HEK293 (cell line): ENCODE results near the gene ANAPC2.

ENCODE experiments used
- CTCF ChIA-PET: fragments of 350-600 bp; formaldehyde crosslinking; extraction: SDS; loops from one replicate; lab custom pipeline; 2021; ENCODE audit warnings: antibody characterized with exemption; lab: Yijun Ruan, JAX
- POLR2A ChIA-PET: fragments of 300-600 bp; formaldehyde crosslinking; extraction: SDS; loops from one replicate; lab custom pipeline; 2020; ENCODE audit warnings: antibody characterized with exemption, inconsistent platforms; lab: Yijun Ruan, JAX
- H3K27ac ChIP-seq: fragments of 200-500 bp; sonication (Bioruptor generic); 2 replicates; pipeline ENCODE4 v1.5.1; 2014; ENCODE audit warnings: low read depth, low read length, control low read depth, inconsistent platforms; ENCODE audit errors: extremely low read depth
- H3K36me3 ChIP-seq, 2 experiments: fragments of 200-500 bp in 1 of 2; sonication (Bioruptor generic) in 1 of 2; 1 replicate in 1 of 2; 2 replicates in 1 of 2; pipeline ENCODE4 v1.5.1; 2014 to 2017; ENCODE audit warnings: inconsistent platforms in 2 of 2, low read length in 2 of 2; ENCODE audit not compliant: control insufficient read depth in 2 of 2, insufficient read depth in 1 of 2
- H3K4me1 ChIP-seq: fragments of 200-500 bp; sonication (Bioruptor generic); 2 replicates; pipeline ENCODE4 v1.5.1; 2014; ENCODE audit warnings: mild to moderate bottlenecking, low read length, inconsistent platforms; ENCODE audit not compliant: control insufficient read depth, insufficient read depth
- H3K4me3 ChIP-seq: 2 replicates; pipeline ENCODE4 v1.5.1; 2011; ENCODE audit warnings: low read depth, mild to moderate bottlenecking, control low read depth, low read length, moderate library complexity
- H3K9me3 ChIP-seq: fragments of 200-500 bp; sonication (Bioruptor generic); 2 replicates; pipeline ENCODE4 v1.5.1; 2014; ENCODE audit warnings: low read depth, low read length, inconsistent platforms; ENCODE audit not compliant: control insufficient read depth, insufficient read depth
- AEBP2 ChIP-seq: fragments of 450-650 bp; formaldehyde crosslinking; IDR thresholded peaks from 2 replicates; pipeline ENCODE4 v1.5.1; 2016; ENCODE audit warnings: missing biosample characterization, missing genetic modification characterization, borderline replicate concordance
- EGR2 ChIP-seq: fragments of 450-650 bp; formaldehyde crosslinking; IDR thresholded peaks from 2 replicates; pipeline ENCODE4 v1.5.1; 2016; ENCODE audit warnings: low read depth, missing biosample characterization, missing genetic modification characterization
- GLIS1 ChIP-seq: fragments of 450-650 bp; formaldehyde crosslinking; IDR thresholded peaks from 2 replicates; pipeline ENCODE4 v1.5.1; 2016; ENCODE audit warnings: missing biosample characterization, missing genetic modification characterization
- GLIS2 ChIP-seq: fragments of 450-650 bp; formaldehyde crosslinking; IDR thresholded peaks from 2 replicates; pipeline ENCODE4 v1.5.1; 2016; ENCODE audit warnings: missing biosample characterization, missing genetic modification characterization
- KLF1 ChIP-seq: fragments of 450-650 bp; formaldehyde crosslinking; IDR thresholded peaks from 2 replicates; pipeline ENCODE4 v1.5.1; 2016; ENCODE audit warnings: missing biosample characterization, missing genetic modification characterization
- PBX3 ChIP-seq: sonication (generic); formaldehyde crosslinking; IDR thresholded peaks from 2 replicates; pipeline ENCODE4 v1.8.1; 2022; ENCODE audit warnings: mild to moderate bottlenecking, moderate library complexity, missing genetic modification reagents
- REST ChIP-seq: fragments of 450-650 bp; formaldehyde crosslinking; IDR thresholded peaks from 2 replicates; pipeline ENCODE4 v1.5.1; 2016; ENCODE audit warnings: missing biosample characterization, missing genetic modification characterization
- YY2 ChIP-seq: fragments of 450-650 bp; formaldehyde crosslinking; IDR thresholded peaks from 2 replicates; pipeline ENCODE4 v1.5.1; 2016; ENCODE audit warnings: missing biosample characterization, missing genetic modification characterization
- ZBTB11 ChIP-seq: fragments of 450-650 bp; formaldehyde crosslinking; conservative IDR thresholded peaks from 2 replicates; pipeline ENCODE4 v1.5.1; 2016; ENCODE audit warnings: low read depth, missing biosample characterization, missing genetic modification characterization
- ZBTB17 ChIP-seq: fragments of 450-650 bp; formaldehyde crosslinking; IDR thresholded peaks from 2 replicates; pipeline ENCODE4 v1.5.1; 2016; ENCODE audit warnings: missing biosample characterization, missing genetic modification characterization
- ZNF112 ChIP-seq: fragments of 450-650 bp; formaldehyde crosslinking; IDR thresholded peaks from 2 replicates; pipeline ENCODE4 v1.5.0; 2017; ENCODE audit warnings: missing biosample characterization, missing genetic modification characterization
- ZNF133 ChIP-seq: fragments of 450-650 bp; formaldehyde crosslinking; IDR thresholded peaks from 2 replicates; pipeline ENCODE4 v1.5.1; 2016; ENCODE audit warnings: missing biosample characterization, missing genetic modification characterization
- ZNF335 ChIP-seq: fragments of 450-650 bp; formaldehyde crosslinking; conservative IDR thresholded peaks from 2 replicates; pipeline ENCODE4 v1.5.1; 2016; ENCODE audit warnings: missing biosample characterization, missing genetic modification characterization
- ZNF501 ChIP-seq: fragments of 450-650 bp; formaldehyde crosslinking; IDR thresholded peaks from 2 replicates; pipeline ENCODE4 v1.5.1; 2016; ENCODE audit warnings: missing biosample characterization, missing genetic modification characterization
- ZNF518A ChIP-seq: fragments of 450-650 bp; formaldehyde crosslinking; conservative IDR thresholded peaks from 2 replicates; pipeline ENCODE4 v1.5.1; 2016; ENCODE audit warnings: low read depth, missing biosample characterization, missing genetic modification characterization
- ZNF664 ChIP-seq: fragments of 450-650 bp; formaldehyde crosslinking; IDR thresholded peaks from 2 replicates; pipeline ENCODE4 v1.5.1; 2016; ENCODE audit warnings: missing biosample characterization, missing genetic modification characterization
- ZXDB ChIP-seq: fragments of 450-650 bp; formaldehyde crosslinking; IDR thresholded peaks from 2 replicates; pipeline ENCODE4 v1.5.1; 2016; ENCODE audit warnings: missing biosample characterization, missing genetic modification characterization

ANAPC2 gene

GRCh38 chr9:137141050-137141810 lies 47.1 kb downstream of the ANAPC2 start:
- ChIA-PET CTCF (no interaction called here), POLR2A (interaction anchor here (0.5 to 4.0 kb wide), 6 partner anchors 9 to 166 kb away, joined by 3 to 13 read pairs (median 4); partner anchors contain the start of gene TPRN)
- Histone ChIP-seq H3K27ac (no peak overlapping the region), H3K4me3 (no peak overlapping the region), H3K9me3 (no peaks in the 10 kb centered on the region), H3K36me3 (no peaks in the 10 kb centered on the region), H3K4me1 (peaks cover 2% of the 10 kb centered on the region; the same call in 1 of the 2 replicates)
- TF ChIP-seq GLIS1 (tag by site-specific recombination) (peak; percentile 93), YY2 (tag by site-specific recombination) (no peak), ZNF518A (no peak), AEBP2 (tag by site-specific recombination) (no peak), EGR2 (tag by site-specific recombination) (0 out of 2 replicates have a peak, but pooled peaks have one; percentile 7), ZNF501 (no peak), ZBTB17 (tag by site-specific recombination) (no peak), GLIS2 (peak; percentile 36; the same call in 1 of the 2 replicates), ZNF335 (tag by site-specific recombination) (peak; percentile 78), KLF1 (peak; percentile 17; the same call in 1 of the 2 replicates)

GRCh38 chr9:137140151-137141012 lies 48.0 kb downstream of the ANAPC2 start:
- ChIA-PET POLR2A (interaction anchor here (0.5 to 4.0 kb wide), 7 partner anchors 10 to 167 kb away, joined by 3 to 26 read pairs (median 5); partner anchors contain the start of genes TPRN and TUBB4B), CTCF (interaction anchor here (0.6 to 0.8 kb wide), 2 partner anchors 25 to 574 kb away, joined by 3 read pairs; no protein-coding TSS in a partner anchor)
- H3K4me3 ChIP-seq: no peak overlapping the region
- TF ChIP-seq ZNF112 (no peak), EGR2 (tag by site-specific recombination) (peak; percentile 52; the same call in 1 of the 2 replicates), ZNF664 (tag by site-specific recombination) (no peak), PBX3 (CRISPR knock-in tag) (no peak), ZXDB (tag by site-specific recombination) (no peak), ZNF133 (no peak), ZBTB11 (tag by site-specific recombination) (no peak), REST (tag by site-specific recombination) (peak; percentile 68)

More at GRCh38 chr9:137140151-137141012, 48.0 kb downstream of the ANAPC2 start:
- Histone ChIP-seq H3K36me3 (no peaks in the 10 kb centered on the region), H3K9me3 (no peaks in the 10 kb centered on the region), H3K27ac (no peak overlapping the region), H3K4me1 (peaks cover 2% of the 10 kb centered on the region; the same call in 1 of the 2 replicates)
